Measurements from ENCODE around the gene FNDC3A. TPM values are rescaled to one million over a fixed set of nuclear protein-coding genes. Genes with fewer than 3 reads are reported as not detected.
A peak's percentile ranks its signal among the peaks of the same experiment; 100 is the strongest.

FNDC3A gene
- total RNA-seq = 10 to 100 TPM; 37.0 to 39.4 (median 38.6) TPM

- peak within 1 kb of the TSS; percentile 84 to 91 (median 88) for H3K4me3 ChIP-seq
- intact Hi-C loops (cut with DNase I) = loop anchor here (5.0 to 10.0 kb wide), 2 partner anchors 121 to 269 kb away; partner anchors contain the start of gene CDADC1
- WGBS = 0% methylated on average over 5 of the region's 86 CpGs
These were observed at the start of gene FNDC3A for GRCh38 chr13:48975856-48976575. Gene FNDC3A, plus strand, starts transcription at chr13:48975912. Its CDS starts 30,279 bp downstream, at chr13:49006191.

GRCh38 chr13:48928757-48929430, 46.8 kb upstream of the FNDC3A start:
- TF ChIP-seq POLR2A (IDR thresholded peaks at IDR 0.05; ENCODE audit: low read depth) (no peak), POLR2AphosphoS5 (IDR thresholded peaks at IDR 0.05) (no peak), CTCF (IDR thresholded peaks at IDR 0.05) (no peak), EP300 (IDR thresholded peaks at IDR 0.05) (no peak)
- no peak for DNase-seq (ENCODE audit: extremely low spot score)
- intact Hi-C loops (cut with DNase I) = no loop called here
- Histone ChIP-seq H3K9me3 (no peaks in the 10 kb centered on the region), H3K4me3 (no peak overlapping the region), H3K27me3 (no peaks in the 10 kb centered on the region), H3K27ac (replicated peaks in 1 of 4) (no peak overlapping the region), H3K36me3 (no peaks in the 10 kb centered on the region), H3K4me1 (no peaks in the 10 kb centered on the region)
- 86% methylated on average over 5 of the region's 5 CpGs for WGBS

More at GRCh38 chr13:48975856-48976575, at the start of gene FNDC3A:
- Histone ChIP-seq H3K27ac (replicated peaks in 1 of 4) (peak within 1 kb of the TSS; percentile 97 to 99 (median 99)), H3K4me1 (peaks cover 13 to 47% (median 42%) of the 10 kb centered on the region in 4 donors), H3K36me3 (no peaks in the 10 kb centered on the region), H3K27me3 (no peaks in the 10 kb centered on the region), H3K9me3 (peaks cover 0 to 7% (median 0%) of the 10 kb centered on the region in 4 donors)
- TF ChIP-seq POLR2A (IDR thresholded peaks at IDR 0.05; ENCODE audit: low read depth) (peak; percentile 10), EP300 (IDR thresholded peaks at IDR 0.05) (no peak), CTCF (IDR thresholded peaks at IDR 0.05) (peak in 1 of 3 experiments; percentile 8), POLR2AphosphoS5 (IDR thresholded peaks at IDR 0.05) (peak; percentile 68 to 86)
- DNase-seq (ENCODE audit: extremely low spot score) = peak; percentile 95

- no peaks in the 10 kb centered on the region for H3K4me1 ChIP-seq
- 61% methylated on average over 1 of the region's 1 CpG for WGBS
- intact Hi-C loops (cut with DNase I) = no loop called here
- TF ChIP-seq POLR2AphosphoS5 (IDR thresholded peaks at IDR 0.05) (no peak), EP300 (IDR thresholded peaks at IDR 0.05) (no peak), CTCF (IDR thresholded peaks at IDR 0.05) (no peak), POLR2A (IDR thresholded peaks at IDR 0.05; ENCODE audit: low read depth) (no peak)
- H3K27me3 ChIP-seq = no peaks in the 10 kb centered on the region
- DNase-seq (ENCODE audit: extremely low spot score) = no peak
- peaks cover 0 to 8% (median 0%) of the 10 kb centered on the region in 4 donors for H3K9me3 ChIP-seq
- no peaks in the 10 kb centered on the region for H3K36me3 ChIP-seq
- H3K27ac ChIP-seq (replicated peaks in 1 of 4) = no peak overlapping the region
- H3K4me3 ChIP-seq = no peak overlapping the region
These were observed 44.8 kb upstream of the FNDC3A start for GRCh38 chr13:48930918-48931317.

GRCh38 chr13:48938308-48938943, 37.3 kb upstream of the FNDC3A start:
- intact Hi-C loops (cut with DNase I) = no loop called here
- no peaks in the 10 kb centered on the region for H3K27me3 ChIP-seq
- no peak overlapping the region for H3K27ac ChIP-seq (replicated peaks in 1 of 4)
- no peak overlapping the region for H3K4me3 ChIP-seq
- no peak for TF ChIP-seq EP300 (IDR thresholded peaks at IDR 0.05)
- TF ChIP-seq POLR2AphosphoS5 (IDR thresholded peaks at IDR 0.05) = no peak
- TF ChIP-seq POLR2A (IDR thresholded peaks at IDR 0.05; ENCODE audit: low read depth) = no peak
- no peak for TF ChIP-seq CTCF (IDR thresholded peaks at IDR 0.05)
- H3K9me3 ChIP-seq = peaks cover 0 to 8% (median 0%) of the 10 kb centered on the region in 4 donors
- no peaks in the 10 kb centered on the region for H3K36me3 ChIP-seq
- no peak for DNase-seq (ENCODE audit: extremely low spot score)
- H3K4me1 ChIP-seq = no peaks in the 10 kb centered on the region

Measured in esophagus muscularis mucosa (tissue), 4 donors.